ENCODE measurements around the gene LEF1. TPM values are rescaled to one million over a fixed set of nuclear protein-coding genes. Genes with fewer than 3 reads are reported as not detected.

Gene LEF1
- total RNA-seq, 1 donor from 2014 or later, result 4.2 TPM

DNA sequence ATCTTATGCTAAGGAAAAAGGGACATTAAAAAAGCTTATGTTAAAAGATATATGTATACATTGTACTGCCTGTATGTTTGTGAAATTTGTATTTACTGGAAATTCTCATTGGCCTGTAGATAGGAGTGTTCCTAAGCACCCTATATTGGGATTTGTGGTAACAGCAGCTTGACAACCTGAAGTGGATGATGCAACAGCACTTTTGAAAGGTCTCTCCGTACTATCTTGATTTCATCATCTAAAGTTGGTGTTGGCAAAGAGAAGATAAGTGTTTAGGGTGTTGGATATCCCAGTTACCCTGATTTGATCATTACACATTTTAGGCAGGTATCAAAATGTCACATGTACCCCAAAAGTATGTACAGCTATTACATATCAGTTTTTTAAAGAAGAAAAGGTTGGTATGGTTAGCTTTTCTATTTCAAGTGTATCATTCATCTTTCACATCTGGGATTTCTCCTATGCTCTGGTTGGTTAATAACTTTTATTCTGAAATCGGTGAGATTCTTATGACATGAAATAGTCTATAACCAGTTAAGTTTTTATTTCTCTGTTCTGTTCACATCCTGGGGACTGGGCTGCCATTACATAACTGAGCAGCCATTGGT lies 168.7 kb downstream of the LEF1 start:
- H3K4me3 ChIP-seq (ENCODE audit: low read depth, low read length), result no peak overlapping the region
- no peak for DNase-seq (ENCODE audit: low read depth)
- TF ChIP-seq, protein P1, sequence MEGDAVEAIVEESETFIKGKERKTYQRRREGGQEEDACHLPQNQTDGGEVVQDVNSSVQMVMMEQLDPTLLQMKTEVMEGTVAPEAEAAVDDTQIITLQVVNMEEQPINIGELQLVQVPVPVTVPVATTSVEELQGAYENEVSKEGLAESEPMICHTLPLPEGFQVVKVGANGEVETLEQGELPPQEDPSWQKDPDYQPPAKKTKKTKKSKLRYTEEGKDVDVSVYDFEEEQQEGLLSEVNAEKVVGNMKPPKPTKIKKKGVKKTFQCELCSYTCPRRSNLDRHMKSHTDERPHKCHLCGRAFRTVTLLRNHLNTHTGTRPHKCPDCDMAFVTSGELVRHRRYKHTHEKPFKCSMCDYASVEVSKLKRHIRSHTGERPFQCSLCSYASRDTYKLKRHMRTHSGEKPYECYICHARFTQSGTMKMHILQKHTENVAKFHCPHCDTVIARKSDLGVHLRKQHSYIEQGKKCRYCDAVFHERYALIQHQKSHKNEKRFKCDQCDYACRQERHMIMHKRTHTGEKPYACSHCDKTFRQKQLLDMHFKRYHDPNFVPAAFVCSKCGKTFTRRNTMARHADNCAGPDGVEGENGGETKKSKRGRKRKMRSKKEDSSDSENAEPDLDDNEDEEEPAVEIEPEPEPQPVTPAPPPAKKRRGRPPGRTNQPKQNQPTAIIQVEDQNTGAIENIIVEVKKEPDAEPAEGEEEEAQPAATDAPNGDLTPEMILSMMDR (conservative IDR thresholded peaks at IDR 0.05; ENCODE audit: low read depth, low read length), result no peak

DNA sequence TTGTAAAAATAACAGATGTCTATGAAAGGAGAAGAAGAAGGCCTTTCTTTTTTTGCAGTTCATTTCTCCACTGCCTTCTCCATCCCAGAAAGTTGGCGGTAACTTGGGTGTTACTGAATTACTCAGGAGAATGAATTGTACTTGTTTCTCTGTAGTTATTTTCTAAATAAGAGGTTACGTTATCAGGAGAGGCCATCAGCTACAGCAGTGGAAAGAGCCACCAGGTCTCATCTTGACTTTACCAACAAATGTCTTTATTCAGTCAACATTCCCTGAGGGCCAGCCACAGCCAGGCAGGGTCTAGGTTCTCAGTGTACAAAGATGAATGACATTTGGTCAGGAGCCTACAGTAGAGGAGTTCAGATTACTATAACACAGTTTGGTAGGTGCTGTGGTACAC lies 170.9 kb downstream of the LEF1 start:
- no peak overlapping the region for H3K4me3 ChIP-seq (ENCODE audit: low read depth, low read length)
- TF ChIP-seq, protein P1 (conservative IDR thresholded peaks at IDR 0.05; ENCODE audit: low read depth, low read length), result no peak
- no peak for DNase-seq (ENCODE audit: low read depth)

Other genes starting within 250 kb of the LEF1 start
- 5.0 and 5.5 TPM in 2 replicates for gene CYP2U1, start 237.4 kb downstream of the LEF1 start, total RNA-seq
- gene HADH, start 179.0 kb downstream of the LEF1 start, total RNA-seq, result 22.4 and 27.4 TPM in 2 replicates